COR-L47 (cell line): ENCODE results near the gene RPUSD2.
A peak's percentile ranks its signal among the peaks of the same experiment; 100 is the strongest.
"Not testable (repeated sequence)": the region's sequence is repeated elsewhere in the genome, so short reads cannot be mapped to it uniquely, and the experiment has no call there.

ENCODE experiments used
- DNase-seq: peaks from one replicate; lab custom pipeline; 2025; lab: John Stamatoyannopoulos, UW

Gene RPUSD2

DNA sequence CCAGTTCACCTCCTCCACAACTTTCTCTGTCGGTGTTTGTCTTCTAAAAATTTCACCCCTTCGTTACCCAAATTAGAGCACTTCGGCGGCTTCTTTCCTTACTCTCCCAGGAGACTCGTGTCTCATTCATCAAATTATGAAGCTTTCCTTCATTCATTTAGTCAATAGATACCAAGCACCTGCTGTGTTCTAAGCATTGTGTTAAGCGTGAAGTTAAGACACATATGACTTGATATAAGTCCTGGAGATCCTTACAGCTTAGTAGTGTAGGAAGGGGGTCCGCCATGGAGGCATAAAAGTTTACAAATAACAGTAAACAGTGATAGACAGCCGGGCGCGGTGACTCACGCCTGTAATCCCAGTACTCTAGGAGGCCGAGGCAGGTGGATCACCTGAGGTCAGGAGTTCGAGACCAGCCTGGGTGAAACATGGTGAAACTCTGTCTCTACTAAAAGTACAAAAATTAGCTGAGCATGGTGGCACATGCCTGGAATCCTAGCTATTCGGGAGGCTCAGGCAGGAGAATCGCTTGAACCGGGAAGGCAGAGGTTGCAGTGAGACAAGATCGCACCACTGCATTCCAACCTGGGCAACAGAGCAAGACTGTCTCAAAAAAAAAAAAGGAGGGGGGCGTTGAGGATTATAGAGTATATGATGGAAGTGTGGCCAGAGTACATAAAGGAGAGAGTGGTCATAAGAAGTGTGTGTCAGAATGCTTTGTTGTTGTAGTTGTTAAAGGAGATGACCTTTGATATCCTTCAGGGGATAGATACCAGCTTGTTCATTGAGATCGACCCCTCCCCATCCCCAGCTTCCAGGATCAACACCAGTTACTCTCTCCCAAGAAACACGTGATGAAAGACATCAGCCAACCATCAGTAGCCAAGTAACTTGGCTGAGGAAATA lies 3.5 kb upstream of the RPUSD2 start:
- DNase-seq, result no peak

DNA sequence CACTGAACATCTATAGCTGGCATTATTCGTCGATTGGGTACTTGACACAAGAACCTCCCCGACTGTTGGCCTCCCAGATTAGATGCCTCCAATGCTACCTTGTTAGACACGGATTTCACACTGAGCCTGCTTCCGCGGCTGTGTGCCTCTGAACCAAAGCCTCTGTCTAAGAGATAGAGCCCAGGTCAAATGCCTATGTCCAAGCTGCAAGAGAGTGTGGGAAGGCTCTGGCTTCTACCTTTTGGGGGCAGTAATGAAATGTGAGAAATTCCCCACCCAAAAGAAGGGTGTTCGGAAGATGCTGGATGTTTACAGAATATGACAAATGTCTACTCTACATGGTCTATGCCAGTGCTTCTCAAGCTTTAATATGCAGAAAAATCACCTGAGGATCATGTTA lies 2.0 kb upstream of the RPUSD2 start:
- DNase-seq, result peak; percentile 23

DNA sequence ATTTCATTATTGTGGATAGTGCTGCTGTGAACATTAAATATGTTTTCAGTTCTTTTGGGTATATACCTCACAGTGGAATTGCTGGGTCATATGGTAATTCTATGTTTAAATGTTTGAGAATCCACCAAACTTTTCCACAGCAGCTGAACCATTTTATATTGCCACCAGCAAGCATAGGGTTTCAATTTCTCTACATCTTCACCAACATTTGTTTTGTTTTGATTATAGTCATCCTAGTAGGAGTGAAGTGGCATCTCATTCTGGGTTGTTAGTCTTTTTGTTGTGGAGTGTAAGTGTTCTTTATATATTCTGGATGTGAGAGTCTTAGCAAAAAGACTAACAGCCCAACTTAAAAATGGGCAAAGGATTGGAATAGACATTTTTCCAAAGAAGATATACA lies 6.0 kb downstream of the RPUSD2 start:
- no peak for DNase-seq

DNA sequence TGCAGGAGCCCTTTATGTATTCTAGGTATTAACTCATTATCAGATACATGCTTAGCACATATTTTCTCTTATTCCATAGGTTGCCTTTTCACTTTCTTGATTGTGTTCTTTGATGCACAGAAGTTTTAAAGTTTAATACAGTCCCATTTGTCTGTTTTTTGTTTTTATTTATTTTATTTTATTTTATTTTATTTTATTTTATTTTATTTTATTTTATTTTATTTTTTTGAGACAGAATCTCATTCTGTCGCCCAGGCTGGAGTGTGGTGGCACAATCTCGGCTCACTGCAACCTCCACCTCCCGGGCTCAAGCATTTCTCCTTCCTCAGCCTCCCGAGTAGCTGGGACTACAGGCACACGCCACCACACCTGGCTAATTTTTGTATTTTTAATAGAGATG lies 7.8 kb downstream of the RPUSD2 start:
- DNase-seq, result not testable (repeated sequence)

DNA sequence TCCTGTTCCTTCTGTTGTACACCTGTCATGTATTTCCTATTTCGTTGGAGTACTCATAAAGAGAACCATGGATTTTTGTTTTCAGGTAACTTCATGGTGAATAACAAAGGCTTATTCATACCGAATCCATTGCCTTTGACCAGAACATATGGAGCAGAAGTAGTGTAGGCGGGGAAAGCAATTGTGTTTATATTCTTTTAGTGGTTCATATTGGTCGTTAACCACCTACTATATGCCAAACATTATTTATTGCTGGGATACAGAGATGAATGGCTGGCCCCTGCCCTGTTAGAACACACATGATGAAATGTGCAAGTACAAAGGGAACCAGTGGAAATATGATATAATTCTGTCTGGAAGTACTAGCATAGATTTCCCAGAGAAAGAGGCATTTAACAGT lies 9.8 kb downstream of the RPUSD2 start:
- no peak for DNase-seq

DNA sequence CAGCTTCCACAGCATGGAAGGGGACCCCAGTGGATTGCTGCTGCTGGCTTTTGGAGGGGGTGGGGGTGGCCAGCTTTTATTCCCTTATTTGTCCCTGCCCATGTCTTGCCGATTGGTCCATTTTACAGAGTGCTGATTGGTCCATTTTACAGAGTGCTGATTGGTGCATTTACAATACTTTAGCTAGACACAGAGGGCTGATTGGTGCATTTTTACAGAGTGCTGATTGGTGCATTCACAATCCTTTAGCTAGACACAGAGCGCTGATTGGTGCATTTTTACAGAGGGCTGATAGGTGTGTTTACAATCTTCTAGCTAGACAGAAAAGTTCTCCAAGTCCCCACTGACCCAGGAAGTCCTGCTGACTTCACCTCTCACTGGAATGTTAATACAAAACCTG lies 12.7 kb downstream of the RPUSD2 start:
- not testable (repeated sequence) for DNase-seq

DNA sequence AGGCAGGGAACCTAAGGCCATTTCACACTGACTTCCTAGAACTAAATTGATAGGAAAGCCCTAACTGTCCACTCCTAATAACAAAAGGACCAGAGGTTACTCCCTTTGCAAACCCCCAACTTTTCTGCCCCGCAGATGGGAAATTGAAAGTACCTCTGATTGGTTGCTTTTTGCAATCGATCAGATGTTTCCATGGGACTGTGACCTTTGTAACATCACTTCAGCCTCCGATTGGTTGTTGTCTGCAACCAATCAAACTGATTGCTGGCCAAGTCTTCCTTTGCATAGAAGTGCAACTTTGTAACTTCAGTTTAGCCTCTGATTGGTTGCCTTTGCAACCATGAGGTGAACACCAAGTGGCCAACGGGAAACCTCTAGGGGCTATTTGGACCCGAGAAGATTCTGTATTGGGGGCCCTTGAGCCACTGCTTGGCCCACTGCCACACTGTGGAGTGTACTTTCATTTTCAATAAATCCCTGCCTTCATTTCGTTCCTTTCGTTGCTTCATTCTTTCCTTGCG lies 13.7 kb downstream of the RPUSD2 start:
- DNase-seq, result no peak

DNA sequence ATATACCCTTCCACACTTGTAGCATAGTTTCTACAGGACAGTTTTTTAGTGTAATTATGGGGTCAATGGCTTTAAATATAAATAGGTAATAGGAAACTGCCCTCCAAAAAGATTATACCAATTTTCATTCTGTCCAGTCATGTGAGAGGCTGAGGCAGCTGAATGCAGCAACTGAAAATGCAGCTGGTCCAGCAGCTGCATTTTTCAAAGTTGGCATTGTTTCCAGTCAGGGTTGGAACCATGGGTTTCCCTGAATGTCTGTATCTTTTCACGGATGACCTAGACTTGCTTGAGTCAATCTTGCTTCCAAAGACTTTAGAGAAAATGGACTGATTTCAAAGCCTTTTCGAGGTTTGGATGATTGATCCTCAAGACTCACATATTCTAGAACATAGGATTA lies 15.1 kb downstream of the RPUSD2 start:
- DNase-seq, result no peak

DNA sequence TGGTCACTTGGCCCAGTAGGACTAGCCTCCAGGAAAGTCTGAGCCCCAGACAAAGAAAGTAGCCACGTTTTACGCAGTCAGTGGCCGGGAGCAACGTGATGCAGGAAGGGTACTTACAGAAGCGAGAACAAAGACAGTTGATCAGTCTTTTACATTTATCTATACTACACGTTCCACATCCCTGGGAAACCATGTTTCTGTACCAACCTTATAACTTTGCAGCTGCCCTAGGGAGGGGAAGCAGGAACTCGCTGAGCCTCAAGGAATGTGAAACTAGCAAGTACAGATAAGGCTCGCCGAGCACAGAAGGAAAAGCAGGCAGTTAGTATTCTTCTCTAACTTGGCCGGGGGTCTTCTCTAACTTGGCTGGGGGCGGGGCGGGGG lies 21.6 kb downstream of the RPUSD2 start:
- no peak for DNase-seq

DNA sequence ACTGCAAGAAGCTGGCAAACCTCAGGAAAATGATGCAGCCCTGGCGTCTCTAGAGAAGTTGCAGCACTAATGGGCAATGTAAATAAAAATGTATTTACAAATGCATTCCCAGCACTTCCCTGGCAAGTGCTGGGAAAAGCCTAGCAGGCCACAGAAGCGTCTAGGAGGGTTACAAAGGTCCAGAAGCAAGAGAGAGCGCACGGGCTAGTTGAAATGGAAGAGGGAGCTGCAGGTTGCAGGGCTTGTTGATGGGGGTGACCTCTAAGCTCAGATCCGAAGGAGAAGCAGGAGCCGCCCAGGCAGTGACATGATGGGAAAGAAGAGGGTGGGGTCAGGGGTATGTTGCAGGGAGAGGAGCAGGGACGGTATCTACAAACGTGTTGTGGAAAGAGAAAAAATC lies 22.3 kb downstream of the RPUSD2 start:
- DNase-seq, result no peak

DNA sequence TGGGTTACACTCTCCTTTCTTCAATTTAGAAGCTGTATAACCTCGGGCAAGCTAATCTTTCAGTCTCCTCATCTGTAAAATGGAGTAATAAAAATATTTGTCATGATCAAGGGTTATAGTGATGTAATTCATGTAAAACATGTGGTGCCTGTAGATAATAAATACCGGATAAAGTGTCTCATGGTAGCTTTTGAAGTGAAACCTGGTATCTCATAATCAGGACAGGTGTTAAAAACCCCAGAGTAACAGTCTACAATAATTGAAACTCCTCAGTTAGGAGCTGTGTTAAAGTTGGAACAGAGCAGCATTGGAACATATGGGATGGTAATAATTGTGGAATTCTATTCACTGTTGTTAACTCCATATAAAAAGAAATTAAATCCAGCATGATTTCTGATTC lies 24.1 kb downstream of the RPUSD2 start:
- DNase-seq, result no peak

DNA sequence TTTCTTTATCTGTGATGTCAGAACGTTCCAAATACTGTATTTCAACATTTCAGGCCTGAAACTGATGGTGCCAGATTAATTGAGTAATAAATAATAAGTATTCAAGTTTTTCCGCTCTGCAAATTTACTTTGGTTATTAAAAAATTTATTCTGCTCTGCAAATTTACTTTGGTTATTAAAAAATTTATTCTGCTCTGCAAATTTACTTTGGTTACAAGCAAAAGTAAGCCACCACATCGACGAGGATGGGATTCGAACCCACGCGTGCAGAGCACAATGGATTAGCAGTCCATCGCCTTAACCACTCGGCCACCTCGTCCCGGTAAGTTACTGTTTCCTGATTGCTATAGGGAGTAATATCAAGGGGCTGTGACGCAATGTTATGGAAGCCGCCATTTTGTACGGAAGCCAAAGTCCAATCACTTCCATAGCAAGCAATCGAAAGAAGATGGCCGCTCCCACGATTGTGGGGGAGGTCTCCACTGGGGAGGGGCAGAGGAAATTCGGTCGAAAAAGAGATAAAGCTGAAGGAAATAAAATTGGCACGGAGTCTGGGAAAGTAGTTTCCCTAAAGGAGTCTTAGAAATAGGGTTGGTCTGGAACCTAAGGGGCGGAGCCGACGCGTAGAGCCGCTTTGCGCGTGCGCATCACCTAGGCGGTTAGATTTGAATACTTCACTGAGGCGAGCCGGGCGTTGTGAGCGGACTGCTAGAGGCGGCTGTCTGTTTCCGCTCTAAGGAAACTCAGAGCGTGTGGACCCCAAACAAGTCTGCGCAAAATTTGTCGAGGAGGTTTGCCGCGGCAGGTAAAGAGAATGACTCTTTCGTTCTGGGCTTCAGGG lies 24.7 kb downstream of the RPUSD2 start, which contains the start of gene KNL1:
Gene KNL1, plus strand, starts transcription at position 662 of the 841 bp plus-strand sequence. CDS start 8,683 bp downstream, outside the sequence.
- peak; percentile 95 for DNase-seq

DNA sequence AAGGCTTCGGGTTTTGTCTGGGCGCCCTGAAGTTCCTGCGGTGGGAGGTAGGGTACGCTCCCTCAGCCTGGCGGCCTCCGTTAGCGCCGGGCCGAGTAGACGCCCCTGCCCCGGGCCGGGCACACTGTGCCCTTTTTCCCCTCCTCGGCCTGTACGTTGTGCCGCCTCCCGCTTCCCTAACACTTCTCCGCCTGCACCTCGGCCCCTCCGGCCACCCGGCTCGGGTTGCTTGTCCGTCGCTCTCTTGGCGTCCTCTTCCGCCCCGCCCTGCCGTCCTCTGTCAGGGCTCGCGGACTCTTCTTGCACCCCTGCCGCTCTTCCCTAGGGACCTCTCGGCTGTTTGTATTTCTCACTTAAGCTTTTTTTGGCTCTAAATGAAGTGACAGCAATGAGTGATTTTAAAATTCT lies 25.3 kb downstream of the RPUSD2 start:
- DNase-seq, result peak; percentile 36

DNA sequence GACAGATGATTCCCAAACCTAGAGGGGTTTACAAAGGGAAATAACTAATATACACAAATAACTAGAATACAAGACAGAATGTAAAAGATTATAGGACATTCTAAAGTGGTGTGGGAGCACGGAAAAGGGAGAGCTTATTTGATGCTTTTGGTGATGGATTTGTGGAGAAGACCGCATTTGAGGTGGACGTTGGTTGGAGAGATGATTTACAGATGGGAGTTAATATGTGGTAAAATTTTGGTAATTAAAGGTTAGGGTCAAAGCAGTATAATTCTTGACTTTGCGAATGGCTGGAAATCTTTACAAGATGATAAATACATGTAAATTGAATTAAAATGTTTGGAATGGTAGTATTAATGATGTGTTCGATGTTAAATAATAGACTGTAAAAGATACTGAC lies 26.1 kb downstream of the RPUSD2 start:
- no peak for DNase-seq

DNA sequence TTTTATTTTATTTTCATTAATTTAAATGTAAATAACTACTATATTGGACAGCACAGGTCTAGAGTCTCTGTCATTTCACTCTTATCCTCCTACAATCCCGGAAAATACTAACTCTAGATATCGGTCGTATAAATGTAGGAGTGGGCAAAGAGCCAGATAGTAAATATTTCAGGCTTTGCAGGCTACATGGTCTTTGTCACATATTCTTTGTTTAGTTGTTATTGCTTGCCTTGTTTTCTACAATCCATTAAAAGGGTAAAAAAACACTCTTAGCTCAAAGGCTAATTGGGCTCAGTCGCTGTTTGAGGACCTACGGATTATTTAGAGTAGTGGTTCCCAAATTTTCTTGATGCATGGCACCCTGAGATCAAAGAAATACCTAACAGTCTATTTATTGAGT lies 26.7 kb downstream of the RPUSD2 start:
- DNase-seq, result peak; percentile 16

DNA sequence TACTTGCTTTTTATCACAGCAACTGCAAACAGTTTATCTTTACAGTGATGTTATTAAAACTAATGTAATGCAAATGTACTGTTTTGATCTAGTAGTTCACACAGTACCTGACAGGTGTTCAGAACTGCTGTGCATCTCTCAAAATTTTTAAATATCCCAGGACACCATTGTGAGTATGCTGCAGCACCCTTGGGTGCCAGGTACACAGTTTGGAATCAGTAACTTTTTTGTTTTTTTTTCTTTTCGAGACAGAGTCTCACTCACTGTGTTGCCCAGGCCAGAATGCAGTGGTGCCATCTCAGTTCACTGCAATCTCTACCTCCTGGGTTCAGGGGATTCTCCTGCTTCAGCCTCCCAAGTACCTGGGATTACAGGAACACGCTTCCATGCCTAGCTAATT lies 27.9 kb downstream of the RPUSD2 start:
- no peak for DNase-seq

DNA sequence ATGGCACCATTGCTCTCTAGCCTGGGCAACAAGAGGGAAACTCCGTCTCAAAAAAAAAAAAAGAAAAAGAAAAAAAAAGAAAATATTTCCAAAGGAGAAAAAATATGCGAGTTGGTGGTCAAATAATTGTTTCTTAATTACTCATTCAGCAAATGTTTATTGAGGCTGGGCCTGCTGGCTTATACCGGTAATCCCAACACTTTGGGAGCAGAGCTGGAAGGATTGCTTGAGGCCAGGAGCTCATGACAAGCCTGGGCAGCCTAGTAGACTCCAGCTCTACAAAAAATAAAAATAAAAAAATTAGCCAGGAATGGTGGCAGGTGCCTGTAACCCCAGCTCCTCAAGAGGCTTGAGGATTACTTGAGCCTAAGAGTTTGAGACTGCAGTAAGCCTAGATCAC lies 29.0 kb downstream of the RPUSD2 start:
- no peak for DNase-seq

DNA sequence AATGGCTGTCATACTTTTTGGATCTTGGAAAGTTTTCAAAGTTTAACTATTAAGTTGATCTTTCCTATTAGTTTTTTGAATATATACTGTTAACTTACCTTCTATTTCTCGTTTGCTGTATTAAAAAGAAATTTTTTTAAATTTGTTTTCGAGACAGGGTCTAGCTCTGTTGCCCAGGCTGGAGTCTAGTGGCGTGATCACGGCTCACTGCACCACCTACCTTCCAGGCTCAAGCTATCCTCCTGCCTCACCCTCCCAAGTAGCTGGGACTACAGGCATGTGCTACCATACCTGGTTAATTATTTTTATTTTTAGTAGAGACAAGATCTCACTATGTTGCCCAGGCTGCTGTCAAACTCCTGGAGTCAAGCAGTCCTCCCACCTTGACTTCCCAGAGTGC lies 29.6 kb downstream of the RPUSD2 start:
- DNase-seq, result no peak

DNA sequence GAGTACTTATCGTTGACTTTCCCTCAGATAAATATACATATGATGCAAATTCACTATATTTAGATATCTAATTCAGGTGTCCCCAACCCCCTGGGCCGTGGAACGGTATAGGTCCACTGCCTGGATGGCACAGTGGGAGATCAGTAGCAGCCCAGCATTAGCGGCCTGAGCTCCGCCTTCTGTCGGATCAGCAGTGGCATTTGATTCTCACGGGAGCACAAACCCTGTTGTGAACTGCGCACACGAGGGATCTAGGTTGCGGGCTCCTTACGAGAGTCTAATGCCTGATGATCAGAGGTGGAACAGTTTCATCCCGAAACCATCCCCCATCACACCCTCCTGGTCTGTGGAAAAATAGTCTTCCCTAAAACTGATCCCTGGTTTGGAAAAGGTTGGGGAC lies 31.9 kb downstream of the RPUSD2 start:
- DNase-seq, result no peak

DNA sequence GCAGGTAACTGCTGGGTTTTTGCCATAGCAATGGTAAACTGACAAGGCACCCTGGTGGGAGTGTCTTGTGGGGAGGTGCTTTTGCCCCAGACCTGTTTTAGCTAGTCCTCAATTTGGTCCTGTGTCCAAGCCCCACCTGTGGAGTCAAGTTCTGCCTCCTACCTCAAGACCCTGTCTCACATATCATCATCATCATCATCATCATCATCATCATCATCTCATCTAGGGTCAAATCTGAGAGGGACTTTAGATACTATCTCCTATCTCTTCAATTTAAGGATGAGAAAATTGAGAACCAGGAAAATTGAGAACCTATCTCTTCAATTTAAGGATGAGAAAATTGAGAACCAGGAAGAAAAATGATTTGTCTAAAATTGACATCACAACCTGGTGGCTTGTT lies 34.8 kb downstream of the RPUSD2 start:
- DNase-seq, result no peak

DNA sequence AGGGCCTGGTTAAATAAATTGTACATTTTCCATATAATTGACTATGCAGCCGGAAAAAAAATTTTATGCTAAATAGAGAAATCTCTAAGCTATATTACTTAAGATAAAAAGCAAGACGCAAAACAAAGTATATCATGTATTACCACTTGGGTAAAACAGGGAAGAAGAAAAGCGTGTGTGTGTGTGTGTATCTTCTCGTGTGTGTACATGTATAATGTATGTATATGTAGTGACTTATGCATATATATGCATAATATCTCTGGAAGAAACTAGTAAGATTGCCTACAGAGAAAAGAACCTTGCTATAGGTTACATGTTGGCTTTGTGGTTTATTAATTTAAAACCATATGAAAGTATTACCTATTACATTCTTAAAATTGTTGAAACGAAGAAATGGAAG lies 44.0 kb downstream of the RPUSD2 start:
- DNase-seq, result no peak

DNA sequence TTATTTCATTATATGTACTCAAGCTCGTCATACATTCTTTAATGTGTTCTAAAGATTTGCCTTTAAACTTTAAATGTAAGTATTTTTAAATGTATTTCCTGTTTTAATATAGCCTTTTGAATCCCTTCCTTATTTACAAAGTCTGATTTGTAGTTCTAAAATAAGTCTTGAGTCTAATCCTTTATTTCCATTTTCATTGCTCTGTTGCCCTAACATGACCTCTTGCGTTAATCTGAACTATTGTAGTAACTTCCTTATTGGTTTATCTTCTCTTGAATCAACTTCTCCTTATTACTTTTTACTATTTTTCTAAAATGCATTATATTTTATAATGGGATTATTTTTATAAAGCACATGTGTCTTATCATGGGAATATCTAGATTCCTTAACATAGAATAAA lies 48.9 kb downstream of the RPUSD2 start:
- DNase-seq, result no peak

DNA sequence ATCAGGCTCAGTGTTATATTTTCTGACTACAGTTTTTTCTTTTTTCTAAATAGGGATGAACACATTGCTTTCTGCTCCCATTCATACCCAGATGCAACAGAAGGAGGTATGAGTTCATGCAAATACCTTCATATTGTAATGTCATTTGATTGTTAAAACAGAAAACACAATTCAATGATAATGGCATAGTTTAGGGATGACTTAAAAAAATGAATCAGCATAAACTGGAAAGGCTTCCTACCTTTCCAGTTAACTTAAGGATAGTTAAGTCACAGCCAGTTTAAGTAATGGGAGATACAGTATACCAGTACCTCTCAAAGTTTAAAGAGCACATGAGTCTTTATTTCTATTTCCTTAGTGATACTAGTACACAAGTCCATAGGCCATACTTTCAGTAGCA lies 49.8 kb downstream of the RPUSD2 start:
- no peak for DNase-seq
